Stimulated activated CD8-positive, alpha-beta memory T cell treated with anti-CD3 and anti-CD28 coated beads, Interleukin-15, amount 100 ng/mL, for 1 hour (primary cell): ENCODE measurements around the gene RPS19.
A peak's percentile ranks its signal among the peaks of the same experiment; 100 is the strongest.
"Not testable (repeated sequence)": the region's sequence is repeated elsewhere in the genome, so short reads cannot be mapped to it uniquely, and the experiment has no call there.

ENCODE experiments used
- DNase-seq: peaks from one replicate; pipeline ENCODE4 v3.0.0-alpha.2; 2020; ENCODE audit warnings: low read depth

The RPS19 gene

GRCh38 chr19:41860419-41861115, 512 bp downstream of the RPS19 start:
- no peak for DNase-seq

DNA sequence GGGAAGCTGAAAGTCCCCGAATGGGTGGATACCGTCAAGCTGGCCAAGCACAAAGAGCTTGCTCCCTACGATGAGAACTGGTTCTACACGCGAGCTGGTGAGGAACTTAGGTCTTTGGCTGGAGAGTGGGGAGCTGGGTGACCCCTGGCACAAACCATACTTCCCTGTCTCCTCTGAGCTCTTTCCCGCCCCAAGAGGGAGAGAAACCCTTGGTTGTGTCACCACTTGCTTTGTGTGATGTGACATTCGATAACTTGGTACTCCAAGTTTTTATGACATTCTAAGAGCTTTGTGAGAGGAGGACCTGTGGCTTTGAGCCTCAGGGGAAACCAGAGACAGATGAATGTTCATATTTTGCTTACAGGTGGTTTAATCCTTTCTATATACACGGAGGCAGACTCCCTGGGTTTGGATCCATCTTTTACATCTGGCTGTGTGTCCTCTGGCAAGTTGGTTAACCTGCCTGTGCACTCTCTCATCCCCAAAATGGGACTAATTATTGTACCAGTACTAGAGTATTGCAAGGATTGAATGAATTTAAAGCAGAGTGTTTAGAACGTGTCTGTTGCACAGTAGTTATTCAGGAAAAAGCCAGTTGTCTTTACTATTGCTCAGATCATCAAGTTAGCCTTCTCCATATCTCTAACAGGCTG, 1.2 kb downstream of the RPS19 start:
- no peak for DNase-seq

GRCh38 chr19:41861846-41862245, 1.8 kb downstream of the RPS19 start:
- no peak for DNase-seq

DNA sequence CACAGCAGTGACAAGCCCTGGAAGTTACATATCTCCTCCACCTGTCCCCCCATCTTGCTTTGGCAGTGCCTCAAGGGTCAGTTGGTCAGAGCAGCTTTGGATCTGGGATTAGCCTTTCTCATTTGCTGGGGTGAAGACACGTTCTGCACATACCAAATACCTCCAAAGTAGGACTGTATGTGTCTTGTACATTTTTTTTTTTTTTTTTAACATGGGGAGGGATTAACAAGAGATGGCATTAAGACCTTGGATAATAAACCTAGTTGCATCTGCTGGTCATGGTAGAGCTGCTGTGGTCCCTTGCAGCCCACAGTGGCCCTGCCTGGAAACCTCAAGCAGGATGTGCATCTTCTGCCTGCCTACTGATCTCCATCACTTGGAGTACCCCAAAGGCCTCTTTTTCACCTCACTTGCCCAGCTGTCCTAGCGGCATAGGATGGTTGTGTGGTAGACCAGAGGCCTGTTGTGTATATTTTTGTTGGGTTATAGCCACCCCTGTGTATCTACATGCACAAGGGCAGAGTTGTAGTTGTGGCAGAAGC, 2.5 kb downstream of the RPS19 start:
- no peak for DNase-seq

DNA sequence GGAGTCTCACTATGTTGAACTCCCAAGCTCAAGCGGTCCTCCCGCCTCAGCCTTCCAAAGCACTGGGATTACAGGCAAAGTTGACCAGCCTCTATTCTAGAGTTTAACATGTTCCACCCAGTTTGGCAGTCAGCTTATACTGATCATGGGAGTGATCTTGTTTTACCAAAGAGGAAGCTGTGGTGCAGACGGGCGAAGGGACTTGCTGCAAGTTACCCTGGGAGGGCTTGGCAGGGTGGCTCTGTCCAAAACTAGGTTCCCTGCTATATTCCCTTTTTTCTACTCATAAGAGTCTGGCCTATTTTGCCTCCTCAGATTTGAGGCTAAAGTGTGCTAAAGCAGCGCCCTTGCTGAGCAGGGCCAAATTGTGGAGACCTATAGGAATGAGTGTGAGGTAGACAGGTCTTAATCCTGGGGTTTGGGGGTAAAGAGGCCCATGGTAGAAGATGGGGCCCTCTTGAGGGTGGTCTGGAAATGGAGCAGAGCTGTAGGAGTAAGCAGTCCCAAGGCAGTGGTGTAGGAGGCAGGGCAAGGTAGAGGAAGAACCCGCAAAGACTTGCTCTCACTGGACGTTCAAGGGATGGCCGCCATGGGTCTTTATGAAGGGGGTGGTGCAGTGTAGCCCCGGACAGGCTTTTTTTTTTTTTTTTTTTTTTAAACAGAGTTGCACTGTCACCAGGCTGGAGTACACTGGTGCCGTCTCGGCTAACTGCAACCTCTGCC, 3.3 kb downstream of the RPS19 start:
- DNase-seq = no peak

GRCh38 chr19:41864374-41864773, 4.3 kb downstream of the RPS19 start:
- no peak for DNase-seq

DNA sequence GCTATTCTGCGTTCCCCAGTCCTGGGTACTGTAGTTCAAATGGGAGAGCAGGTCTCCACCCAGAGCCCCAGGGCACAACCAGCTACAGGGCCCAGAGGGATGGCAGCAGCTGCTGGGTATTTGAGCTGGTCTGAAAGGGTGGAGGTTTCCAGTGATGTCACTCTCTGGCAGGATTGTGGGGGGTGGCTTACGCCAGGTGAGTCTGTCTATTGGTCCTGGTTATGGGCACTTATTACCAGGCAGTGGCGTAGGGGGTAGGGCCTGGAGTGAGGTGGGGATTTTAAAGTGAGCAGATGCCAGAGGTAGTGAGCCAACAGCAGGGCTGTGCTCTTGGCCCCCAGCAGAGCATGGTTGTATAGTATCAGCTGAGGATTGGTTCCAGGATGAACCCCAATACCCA, 6.2 kb downstream of the RPS19 start:
- DNase-seq = no peak

GRCh38 chr19:41868120-41868988, 8.3 kb downstream of the RPS19 start:
- DNase-seq = no peak

DNA sequence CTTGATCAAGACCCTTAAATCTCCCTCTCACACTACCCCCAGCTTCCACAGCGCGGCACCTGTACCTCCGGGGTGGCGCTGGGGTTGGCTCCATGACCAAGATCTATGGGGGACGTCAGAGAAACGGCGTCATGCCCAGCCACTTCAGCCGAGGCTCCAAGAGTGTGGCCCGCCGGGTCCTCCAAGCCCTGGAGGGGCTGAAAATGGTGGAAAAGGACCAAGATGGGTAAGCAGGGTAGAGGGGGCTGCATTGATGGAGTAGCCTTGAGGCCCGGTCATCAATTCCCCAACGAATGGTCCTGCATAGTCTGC, 8.9 kb downstream of the RPS19 start:
- DNase-seq = no peak

DNA sequence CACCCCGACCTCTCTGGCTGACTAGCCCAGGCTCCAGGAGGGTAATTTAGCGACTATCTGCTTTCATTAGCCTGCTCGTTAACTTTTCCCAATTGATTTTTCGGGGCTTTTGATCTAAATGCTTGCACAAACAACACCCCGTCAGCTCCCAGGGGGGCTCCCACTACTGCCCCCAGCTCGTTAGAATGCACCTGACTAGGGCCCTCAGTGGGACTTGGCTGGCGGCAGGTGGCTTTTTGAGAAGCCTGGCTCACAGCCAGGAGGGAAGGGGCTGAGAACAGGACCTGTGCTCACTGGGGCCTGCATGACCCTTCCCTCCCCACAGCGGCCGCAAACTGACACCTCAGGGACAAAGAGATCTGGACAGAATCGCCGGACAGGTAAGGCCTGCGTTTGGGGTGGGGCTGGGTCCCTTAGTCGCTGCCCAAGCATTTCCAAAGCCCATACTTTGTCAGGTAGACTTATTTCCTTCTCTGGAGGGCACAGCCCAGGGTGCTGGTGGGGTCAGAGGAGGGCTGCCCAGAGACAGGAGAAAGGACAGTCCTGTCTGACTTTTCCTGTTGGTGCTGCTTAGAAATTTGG, 9.4 kb downstream of the RPS19 start:
- no peak for DNase-seq

GRCh38 chr19:41870401-41870873, 10.4 kb downstream of the RPS19 start:
- no peak for DNase-seq

DNA sequence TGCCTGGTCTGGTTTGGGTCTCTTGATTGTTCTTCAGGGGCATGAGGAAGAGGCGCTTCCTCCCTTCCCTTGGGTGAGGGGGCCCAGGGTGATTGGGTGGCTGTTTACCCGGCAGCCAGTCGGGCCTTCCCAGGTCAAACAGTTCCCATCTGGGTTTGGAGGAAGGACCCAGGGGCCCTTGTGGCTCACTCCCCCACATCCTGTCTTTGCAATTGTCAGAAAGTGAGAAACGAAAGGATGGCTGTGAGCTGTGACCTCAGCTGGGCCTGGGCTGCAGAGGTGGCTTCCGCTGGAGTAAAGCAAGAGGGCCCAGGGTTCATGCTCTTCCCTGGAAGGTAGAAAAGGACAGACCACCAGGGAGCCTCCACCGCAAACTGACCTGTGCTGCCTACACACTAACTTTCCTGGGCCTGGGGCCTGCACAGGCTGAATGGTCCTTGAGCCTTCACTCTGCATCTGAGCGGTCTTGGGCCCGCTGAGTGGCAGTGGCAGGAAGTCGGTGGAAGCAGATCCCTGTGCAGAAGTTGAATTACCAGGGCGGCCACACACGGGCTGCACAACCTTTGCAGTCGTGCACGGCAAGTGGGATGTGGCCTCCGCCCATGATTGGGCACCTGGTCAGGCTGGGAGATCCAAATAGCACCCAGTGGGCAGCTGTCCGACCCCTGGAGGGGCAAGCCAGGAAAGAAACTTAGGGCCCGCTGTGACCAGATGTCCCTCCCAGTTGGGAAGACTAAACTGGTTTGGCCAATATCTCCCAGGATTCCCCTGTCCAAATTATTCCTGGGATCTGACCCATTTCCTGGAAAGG, 11.7 kb downstream of the RPS19 start:
- no peak for DNase-seq

DNA sequence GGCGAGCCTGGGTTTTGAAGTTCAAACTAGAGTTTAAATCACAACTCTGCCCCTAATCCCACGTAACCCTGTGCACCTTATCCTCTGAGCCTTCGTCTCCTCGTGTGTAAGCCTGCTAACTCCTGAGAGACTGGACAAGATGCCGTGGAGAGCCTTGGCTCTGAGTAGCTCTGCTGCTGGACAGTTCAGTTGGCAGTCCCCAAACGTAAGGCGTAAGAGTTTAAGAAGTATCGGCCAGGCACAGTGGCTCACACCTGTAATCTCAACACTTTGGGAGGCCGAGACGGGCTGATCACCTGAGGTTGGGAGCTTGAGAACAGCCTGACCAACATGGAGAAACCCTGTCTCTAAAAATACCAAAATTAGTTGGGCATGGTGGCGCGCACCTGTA, 12.3 kb downstream of the RPS19 start:
- no peak for DNase-seq

- peak; percentile 44 for DNase-seq
These were observed 13.0 kb downstream of the RPS19 start for GRCh38 chr19:41872775-41873647.

GRCh38 chr19:41875973-41876372, 15.9 kb downstream of the RPS19 start:
- not testable (repeated sequence) for DNase-seq

DNA sequence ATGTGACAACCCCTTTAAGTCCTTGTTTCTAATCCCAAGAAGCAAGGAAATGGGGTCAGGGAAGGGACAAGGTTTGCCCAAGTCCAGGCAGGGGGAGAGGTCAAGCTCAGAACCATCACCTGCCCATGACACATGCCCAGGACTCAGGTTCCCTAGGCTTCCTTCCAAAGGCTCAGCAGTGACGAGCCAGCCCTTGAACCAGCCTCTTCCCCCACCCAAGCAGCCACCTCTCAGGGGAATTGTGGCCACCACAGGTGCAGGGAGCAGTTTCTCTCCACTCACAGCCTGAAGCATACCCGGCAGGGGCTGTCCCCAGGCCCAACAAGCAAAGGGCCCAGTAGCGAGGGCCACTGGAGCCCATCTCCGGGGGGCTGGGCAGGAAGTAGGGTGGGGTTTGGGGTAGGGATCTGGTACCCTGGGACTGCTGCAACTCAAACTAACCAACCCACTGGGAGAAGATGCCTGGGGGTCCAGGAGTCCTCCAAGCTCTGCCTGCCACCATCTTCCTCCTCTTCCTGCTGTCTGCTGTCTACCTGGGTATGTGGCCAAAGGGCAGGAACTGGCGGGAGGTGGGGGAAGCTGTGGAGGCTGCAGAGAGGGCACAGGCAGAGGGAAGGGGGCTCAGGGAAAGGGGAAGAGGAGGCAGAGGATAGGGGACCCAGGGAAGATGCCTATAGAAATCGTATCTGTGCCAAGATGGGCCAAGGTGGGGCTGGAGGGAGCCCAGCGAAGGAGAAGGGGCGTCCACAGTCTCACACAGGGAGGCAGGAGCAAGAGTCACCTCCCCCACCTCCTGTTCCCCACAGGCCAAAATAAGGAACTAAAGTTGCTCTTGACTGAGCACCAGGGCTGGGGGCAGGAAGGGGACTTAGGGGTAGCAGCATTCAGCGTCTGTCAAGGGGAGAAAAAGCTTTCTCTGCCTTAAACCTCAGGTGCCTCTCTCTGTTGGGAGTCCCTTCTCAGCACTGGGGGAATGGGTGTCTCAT, 17.1 kb downstream of the RPS19 start, which contains the start of gene CD79A:
CD79A (plus strand) TSS at position 433 of the 986 bp plus-strand sequence; CDS start at position 459, 26 bp downstream.
- no peak for DNase-seq

DNA sequence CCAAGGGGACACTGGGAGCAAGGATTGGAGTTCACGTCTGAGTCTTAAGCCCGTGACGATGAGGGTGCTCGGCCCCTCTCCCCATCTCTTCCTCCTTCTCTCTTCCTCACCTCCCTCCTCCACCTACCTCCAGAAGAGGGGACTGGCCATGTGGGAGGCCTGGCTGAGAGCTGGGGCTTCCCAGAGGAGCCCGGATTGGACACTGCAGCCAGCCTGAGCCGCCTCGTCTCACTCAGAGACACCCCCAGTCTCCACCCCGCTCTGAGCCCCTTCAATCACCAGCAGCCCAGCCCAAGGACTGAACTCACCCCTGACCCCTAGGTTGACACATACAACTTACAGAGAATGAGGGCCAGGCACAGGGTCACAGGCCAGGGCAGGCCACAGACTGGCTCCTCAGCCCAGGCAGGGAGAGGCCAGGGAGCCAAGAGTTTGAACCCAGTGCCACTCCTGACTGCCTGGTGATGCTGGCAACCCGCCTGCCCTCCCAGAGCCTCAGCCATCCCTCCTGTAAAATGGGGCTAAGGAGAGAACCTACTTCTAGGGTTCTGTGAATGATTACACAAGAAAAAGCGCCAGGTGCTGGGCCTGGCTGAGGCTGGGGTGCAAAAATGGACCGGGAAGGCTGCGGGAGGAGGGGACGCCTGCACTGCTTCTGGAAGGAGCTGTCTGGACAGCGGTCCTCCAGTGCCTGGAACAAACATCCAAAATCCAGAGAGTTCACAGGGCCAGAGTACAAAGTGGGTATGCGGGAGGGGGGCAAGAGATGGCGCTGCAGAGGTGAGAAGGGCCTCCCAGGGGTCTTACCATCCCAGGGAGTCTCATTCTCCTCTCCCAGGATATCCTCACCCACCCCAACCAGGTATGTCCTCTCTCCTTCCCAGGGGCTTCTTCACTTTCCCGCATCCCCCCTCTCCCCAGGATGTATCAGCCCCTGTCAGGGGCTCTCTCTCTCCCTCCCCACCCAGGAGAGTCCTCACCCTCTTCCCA, 18.2 kb downstream of the RPS19 start:
- no peak for DNase-seq
